GM12878 (cell line): ENCODE measurements around the gene GTSF1L. TPM values are rescaled to one million over a fixed set of nuclear protein-coding genes. Genes with fewer than 3 reads are reported as not detected.

Experiments
- CBFB ChIP-seq: IDR thresholded peaks from 2 replicates; pipeline ENCODE4 v1.6.1; 2016; ENCODE audit warnings: antibody characterized with exemption, low read depth
- CBX5 ChIP-seq: sonication (generic); IDR thresholded peaks from 2 replicates; pipeline ENCODE4 v1.6.1; 2016; ENCODE audit warnings: low read depth, moderate library complexity, mild to moderate bottlenecking, inconsistent platforms
- CEBPZ ChIP-seq: fragments of 150-350 bp; IDR thresholded peaks from 2 replicates; pipeline ENCODE4 v1.6.1; 2016; ENCODE audit warnings: low read depth, low read length
- DPF2 ChIP-seq: fragments of 450-650 bp; IDR thresholded peaks from 2 replicates; pipeline ENCODE4 v1.6.1; 2017; ENCODE audit warnings: mild to moderate bottlenecking
- E2F4 ChIP-seq: IDR thresholded peaks from 2 replicates; pipeline ENCODE4 v1.6.1; 2012; ENCODE audit warnings: low read depth, low read length, improper control_type of control experiment
- EGR1 ChIP-seq, 2 experiments: IDR thresholded peaks; 1 replicate in 1 of 2; 2 replicates in 1 of 2; pipeline ENCODE4 v1.6.1; 2011 to 2012; ENCODE audit warnings: low read depth in 2 of 2, low read length in 2 of 2, borderline replicate concordance in 1 of 2, mild to moderate bottlenecking in 1 of 2, moderate library complexity in 1 of 2
- ESRRA ChIP-seq: IDR thresholded peaks from 2 replicates; pipeline ENCODE4 v1.6.1; 2012; ENCODE audit warnings: mild to moderate bottlenecking, low read length, improper control_type of control experiment
- GABPA ChIP-seq: IDR thresholded peaks from 2 replicates; pipeline ENCODE4 v1.6.1; 2014; ENCODE audit warnings: antibody characterized with exemption, low read depth, mild to moderate bottlenecking, inconsistent platforms
- GATAD2B ChIP-seq: fragments of 450-650 bp; conservative IDR thresholded peaks from 2 replicates; pipeline ENCODE4 v1.6.1; 2017; ENCODE audit warnings: low read depth, mild to moderate bottlenecking, moderate library complexity
- KDM1A ChIP-seq: fragments of 200-600 bp; sonication (generic); IDR thresholded peaks from 2 replicates; pipeline ENCODE4 v1.6.1; 2016; ENCODE audit warnings: borderline replicate concordance
- PKNOX1 ChIP-seq: fragments of 450-650 bp; IDR thresholded peaks from 2 replicates; pipeline ENCODE4 v1.6.1; 2016; ENCODE audit warnings: mild to moderate bottlenecking
- POLR2A ChIP-seq: IDR thresholded peaks from 2 replicates; pipeline ENCODE4 v1.6.1; 2011; ENCODE audit warnings: low read depth, mild to moderate bottlenecking, low read length
- RBBP5 ChIP-seq: fragments of 200-600 bp; sonication (generic); conservative IDR thresholded peaks from 2 replicates; pipeline ENCODE4 v1.6.1; 2016
- SMARCA5 ChIP-seq: fragments of 450-650 bp; IDR thresholded peaks from 2 replicates; pipeline ENCODE4 v1.6.1; 2017; ENCODE audit warnings: mild to moderate bottlenecking
- SP1 ChIP-seq: IDR thresholded peaks from one replicate; pipeline ENCODE4 v1.6.1; 2011; ENCODE audit warnings: low read depth, low read length
- SPI1 ChIP-seq: IDR thresholded peaks from 2 replicates; pipeline ENCODE4 v1.6.1; 2011; ENCODE audit warnings: low read depth, mild to moderate bottlenecking, low read length, moderate library complexity, borderline replicate concordance; ENCODE audit not compliant: insufficient read depth
- SUPT20H ChIP-seq: IDR thresholded peaks from 2 replicates; pipeline ENCODE4 v1.6.1; 2011; ENCODE audit warnings: low read depth, mild to moderate bottlenecking, low read length, moderate library complexity, borderline replicate concordance; ENCODE audit not compliant: control insufficient read depth
- USF1 ChIP-seq: IDR thresholded peaks from 2 replicates; pipeline ENCODE4 v1.6.1; 2011; ENCODE audit warnings: borderline replicate concordance, low read depth, mild to moderate bottlenecking, moderate library complexity, mixed read lengths, low read length; ENCODE audit not compliant: insufficient read depth; ENCODE audit errors: extremely low read length
- ZBTB33 ChIP-seq: fragments of 450-650 bp; IDR thresholded peaks from 2 replicates; pipeline ENCODE4 v1.6.1; 2017; ENCODE audit warnings: mild to moderate bottlenecking
- ZBTB4 ChIP-seq: fragments of 450-650 bp; formaldehyde crosslinking; IDR thresholded peaks from 2 replicates; pipeline ENCODE4 v1.4.0; 2022; ENCODE audit warnings: mild to moderate bottlenecking, moderate library complexity
- polyA plus RNA-seq, 11 experiments: library from polyadenylated mRNA; depleted of rRNA in 4 of 11; unstranded in 6 of 11; stranded (reverse) in 5 of 11; fragments of >200 nt; fragmentation: Nextera tagmentation in 4 of 11; fragmentation: Illumina TruSeq in 1 of 11; extraction: Ambion mirVana in 4 of 11; extraction: Trizol in 1 of 11; gene quantifications; 1 replicate in 1 of 11; 2 replicates in 10 of 11; pipeline versions ENCODE4 v1.2.1 to v1.2.3, GENCODE V29; 2011 to 2016; ENCODE audit warnings: inconsistent platforms in 2 of 11, missing spikeins in 2 of 11, low read depth in 1 of 11
- total RNA-seq, 4 experiments: library from RNA; depleted of rRNA in 3 of 4; stranded (reverse); fragments of >200 nt in 3 of 4; fragmentation: Illumina TruSeq in 1 of 4; extraction: Trizol in 1 of 4; gene quantifications; 2 replicates each; pipeline versions ENCODE4 v1.2.1 to v1.2.3, GENCODE V29; 2013 to 2021

GTSF1L gene
- total and polyA plus RNA-seq, 10 of the 15 experiments (the other 5 are each of a cell fraction or from before 2014, with no cell fraction given) = 0.56 to 2.4 (median 1.3) TPM

- TF ChIP-seq ESRRA (no peak), ZBTB4 (CRISPR knock-in tag) (no peak), KDM1A (no peak), SPI1 (peak; percentile 92), SUPT20H (no peak), RBBP5 (no peak), CEBPZ (no peak), PKNOX1 (no peak), SMARCA5 (no peak), USF1 (no peak), CBFB (peak; percentile 71), GABPA (no peak), SP1 (peak; percentile 85), ZBTB33 (no peak), E2F4 (no peak), DPF2 (peak; percentile 58; the same call in 1 of the 2 replicates), EGR1 (IDR thresholded peaks at IDR 0.05; ENCODE audit: borderline replicate concordance in 1 of 2, low read depth in 2 of 2, low read length in 2 of 2) (0 out of 3 replicates have a peak, but pooled peaks of 1 of the 2 experiments have one; percentile 39), POLR2A (peak; percentile 62; the same call in 1 of the 2 replicates), GATAD2B (no peak), CBX5 (no peak)
Measured at GRCh38 chr20:43681991-43682410, 44.8 kb downstream of the GTSF1L start (continued).
